SK-N-SH (cell line): ENCODE results near the gene ZNF467. TPM values are rescaled to one million over a fixed set of nuclear protein-coding genes. Genes with fewer than 3 reads are reported as not detected.
A peak's percentile ranks its signal among the peaks of the same experiment; 100 is the strongest.

Experiments
- CTCF ChIA-PET: fragments of 300-600, 350-600 bp; formaldehyde crosslinking; extraction: SDS; loops from one replicate; lab custom pipeline; 2021; lab: Yijun Ruan, JAX
- POLR2A ChIA-PET: fragments of 350-600 bp; sonication (Branson Sonifier 250); formaldehyde crosslinking; extraction: SDS; loops from one replicate; lab custom pipeline; 2020; ENCODE audit warnings: antibody characterized with exemption, inconsistent platforms; lab: Yijun Ruan, JAX
- DNase-seq: peaks from one replicate; pipeline ENCODE4 v3.0.0; 2012
- H2AFZ ChIP-seq: fragments of 200-600 bp; sonication (generic); 2 replicates; pipeline ENCODE4 v1.8.1; 2016; ENCODE audit warnings: antibody characterized with exemption, mild to moderate bottlenecking, low read depth
- H3F3A ChIP-seq: fragments of 200-600 bp; sonication (generic); replicated peaks from 2 replicates; pipeline ENCODE3; 2016; ENCODE audit warnings: antibody characterized with exemption, mild to moderate bottlenecking; ENCODE audit not compliant: insufficient read depth
- H3K27ac ChIP-seq, 2 experiments: fragments of 200-500 bp in 1 of 2; fragments of 200-600 bp in 1 of 2; sonication (Bioruptor generic) in 1 of 2; sonication (generic), shearing (Covaris generic) in 1 of 2; 2 replicates each; pipeline versions ENCODE4 v1.5.1 to v1.6.1; 2014 to 2016; ENCODE audit warnings: low read depth in 2 of 2, inconsistent platforms in 1 of 2, low read length in 1 of 2, mild to moderate bottlenecking in 1 of 2, mixed read lengths in 1 of 2
- H3K27me3 ChIP-seq: fragments of 200-600 bp; sonication (generic), shearing (Covaris generic); 2 replicates; pipeline ENCODE4 v1.6.1; 2016; ENCODE audit warnings: mixed run types; ENCODE audit not compliant: insufficient read depth
- H3K36me3 ChIP-seq, 2 experiments: fragments of 200-500 bp in 1 of 2; fragments of 200-600 bp in 1 of 2; sonication (Bioruptor generic) in 1 of 2; sonication (generic) in 1 of 2; replicated peaks in 1 of 2; 2 replicates each; pipeline versions ENCODE3 to v1.5.1; 2014 to 2016; ENCODE audit warnings: low read length in 1 of 2, mild to moderate bottlenecking in 1 of 2; ENCODE audit not compliant: insufficient read depth in 2 of 2, control insufficient read depth in 1 of 2
- H3K4me1 ChIP-seq, 2 experiments: fragments of 200-500 bp in 1 of 2; fragments of 200-600 bp in 1 of 2; sonication (Bioruptor generic) in 1 of 2; sonication (generic), shearing (Covaris generic) in 1 of 2; 2 replicates each; pipeline versions ENCODE4 v1.5.1 to v1.6.1; 2014 to 2016; ENCODE audit warnings: low read depth in 1 of 2, low read length in 1 of 2, mixed run types in 1 of 2; ENCODE audit not compliant: insufficient read depth in 2 of 2, control insufficient read depth in 1 of 2
- H3K4me2 ChIP-seq: fragments of 200-600 bp; sonication (generic), shearing (Covaris generic); 2 replicates; pipeline ENCODE4 v1.6.1; 2017; ENCODE audit warnings: mixed run types
- H3K4me3 ChIP-seq, 2 experiments: fragments of 200-500 bp in 1 of 2; fragments of 200-600 bp in 1 of 2; sonication (Bioruptor generic) in 1 of 2; sonication (generic), shearing (Covaris generic) in 1 of 2; 2 replicates each; pipeline versions ENCODE4 v1.5.1 to v1.8.1; 2014 to 2016; ENCODE audit warnings: low read depth in 2 of 2, inconsistent platforms in 1 of 2, low read length in 1 of 2, mild to moderate bottlenecking in 1 of 2, mixed read lengths in 1 of 2, moderate library complexity in 1 of 2
- H3K79me2 ChIP-seq: fragments of 200-600 bp; sonication (generic); 2 replicates; pipeline ENCODE4 v1.8.1; 2017; ENCODE audit warnings: mild to moderate bottlenecking; ENCODE audit not compliant: insufficient read depth
- H3K9ac ChIP-seq: fragments of 200-600 bp; sonication (generic); 2 replicates; pipeline ENCODE4 v1.6.1; 2017; ENCODE audit warnings: mixed run types
- H3K9me2 ChIP-seq: fragments of 200-600 bp; sonication (generic); 2 replicates; pipeline ENCODE4 v1.6.1; 2017; ENCODE audit warnings: mixed run types
- H3K9me3 ChIP-seq: fragments of 200-600 bp; sonication (generic); 2 replicates; pipeline ENCODE4 v1.6.1; 2017; ENCODE audit warnings: mixed run types, mild to moderate bottlenecking, moderate library complexity
- H4K20me1 ChIP-seq: fragments of 200-600 bp; sonication (generic); 2 replicates; pipeline ENCODE4 v1.6.1; 2017; ENCODE audit warnings: mild to moderate bottlenecking, mixed run types; ENCODE audit not compliant: insufficient read depth
- CTCF ChIP-seq: fragments of 200-600 bp; sonication (generic); IDR thresholded peaks from 2 replicates; pipeline ENCODE4 v1.6.1; 2017; ENCODE audit warnings: antibody characterized with exemption, mild to moderate bottlenecking, moderate library complexity
- GABPA ChIP-seq: IDR thresholded peaks from 2 replicates; pipeline ENCODE4 v1.4.0; 2012; ENCODE audit warnings: low read depth, mild to moderate bottlenecking
- REST ChIP-seq: IDR thresholded peaks from 2 replicates; pipeline ENCODE4 v1.6.1; 2012; ENCODE audit warnings: mild to moderate bottlenecking, low read depth, low read length, moderate library complexity
- WGBS: methylation state at CpG from one replicate; pipeline ENCODE4 v1.1.6; 2017; ENCODE audit warnings: low lambda C conversion rate; 5-methylcytosine and 5-hydroxymethylcytosine counted together
- polyA plus RNA-seq, 3 experiments: library from polyadenylated mRNA; depleted of rRNA; stranded (reverse); fragments of >200 nt; gene quantifications; 2 replicates each; pipeline ENCODE4 v1.2.3, GENCODE V29; 2012

Gene ZNF467
- polyA plus RNA-seq, 1 of the 3 experiments (the other 2 are of a cell fraction) = 4.1 TPM

- POLR2A ChIA-PET = interaction anchor here (0.8 to 1.4 kb wide), 2 partner anchors 9 to 27 kb away, joined by 3 to 4 read pairs; no protein-coding TSS in a partner anchor
- TF ChIP-seq CTCF = no peak
- no peak for TF ChIP-seq REST
- peak; percentile 3; the same call in 1 of the 2 replicates for TF ChIP-seq GABPA
- TF ChIP-seq, all 33 proteins: peak for 1
- no peaks in the 10 kb centered on the region for H3K9me2 ChIP-seq
- CTCF ChIA-PET = interaction anchor here (1.0 to 2.6 kb wide), 5 partner anchors 19 to 404 kb away, joined by 3 to 15 read pairs (median 4); no protein-coding TSS in a partner anchor
- 7% methylated on average over 24 of the region's 48 CpGs for WGBS
- H2AFZ ChIP-seq = peak overlapping the region; percentile 89
- H3K9ac ChIP-seq = peak overlapping the region; percentile 70
- peak overlapping the region; percentile 60 to 67 for H3K4me3 ChIP-seq
- peaks cover 5% of the 10 kb centered on the region for H3F3A ChIP-seq
- H3K27me3 ChIP-seq = no peaks in the 10 kb centered on the region
- peaks cover 0 to 3% of the 10 kb centered on the region in 2 experiments for H3K36me3 ChIP-seq
- no peaks in the 10 kb centered on the region for H4K20me1 ChIP-seq
- H3K27ac ChIP-seq = peak overlapping the region in 1 of 2 experiments; percentile 50; a peak in 1 of 4 replicates
- H3K79me2 ChIP-seq = peaks cover 27% of the 10 kb centered on the region; the same call in 1 of the 2 replicates
- H3K9me3 ChIP-seq = peaks cover 17% of the 10 kb centered on the region; the same call in 1 of the 2 replicates
- peaks cover 5 to 35% of the 10 kb centered on the region in 2 experiments; a peak in 1 of 4 replicates for H3K4me1 ChIP-seq
- H3K4me2 ChIP-seq = peak overlapping the region; percentile 83
- DNase-seq = no peak
Measured at GRCh38 chr7:149714910-149715471, 58.4 kb downstream of the ZNF467 start.

Other genes with a start within 250 kb of the ZNF467 start
- 17.3 and 24.3 TPM in 2 replicates for gene ZNF862, start 64.8 kb upstream of the ZNF467 start, polyA plus RNA-seq (2012; rRNA removed)
- 42.6 and 49.6 TPM in 2 replicates for gene ATP6V0E2, start 100.4 kb upstream of the ZNF467 start, polyA plus RNA-seq (2012; rRNA removed)